Endometrial microvascular endothelial cells (primary cell): ENCODE data around the gene GRK1. TPM values are rescaled to one million over a fixed set of nuclear protein-coding genes. Genes with fewer than 3 reads are reported as not detected.
"Not testable (repeated sequence)": the region's sequence is repeated elsewhere in the genome, so short reads cannot be mapped to it uniquely, and the experiment has no call there.

ENCODE experiments used
- in situ Hi-C: cut with HindIII; loops from 2 replicates; pipeline ENCODE4 v1.10.0; 2017; ENCODE audit warnings: low sequenced_read_pairs, low pct_unique_long_range_greater_than_20kb; ENCODE audit errors: inconsistent ontology term
- total RNA-seq: library from RNA; depleted of rRNA; stranded (reverse); fragments of >200 nt; gene quantifications from one replicate; pipeline ENCODE4 v1.2.3, GENCODE V29; 2015; ENCODE audit errors: inconsistent ontology term

GRK1 gene
- total RNA-seq, 1 donor from 2014 or later, result not detected

- in situ Hi-C loops, result no loop called here
These were observed 57.8 kb downstream of the GRK1 start for GRCh38 chr13:113724780-113725315.

GRCh38 chr13:113725329-113726105 is 58.5 kb downstream of the GRK1 start:
- in situ Hi-C loops, result not testable (repeated sequence)

GRCh38 chr13:113726106-113726821 is 59.2 kb downstream of the GRK1 start:
- in situ Hi-C loops, result not testable (repeated sequence)

- in situ Hi-C loops, result no loop called here
These were observed 60.0 kb downstream of the GRK1 start for GRCh38 chr13:113726961-113727411.

- in situ Hi-C loops, result no loop called here
These were observed 61.6 kb downstream of the GRK1 start for GRCh38 chr13:113728571-113729054.

GRCh38 chr13:113729187-113730019 is 62.4 kb downstream of the GRK1 start:
- in situ Hi-C loops, result no loop called here

GRCh38 chr13:113730258-113730691 is 63.3 kb downstream of the GRK1 start:
- in situ Hi-C loops, result no loop called here

- in situ Hi-C loops, result no loop called here
These were observed 63.8 kb downstream of the GRK1 start for GRCh38 chr13:113730831-113731191.

- in situ Hi-C loops, result no loop called here
These were observed 64.5 kb downstream of the GRK1 start for GRCh38 chr13:113731192-113732175.

GRCh38 chr13:113732176-113732960 is 65.3 kb downstream of the GRK1 start:
- in situ Hi-C loops, result no loop called here

GRCh38 chr13:113732961-113733950 is 66.2 kb downstream of the GRK1 start:
- in situ Hi-C loops, result no loop called here

- in situ Hi-C loops, result no loop called here
These were observed 67.2 kb downstream of the GRK1 start for GRCh38 chr13:113734099-113734825.

GRCh38 chr13:113734826-113735125 is 67.8 kb downstream of the GRK1 start:
- in situ Hi-C loops, result no loop called here

- in situ Hi-C loops, result no loop called here
These were observed 68.2 kb downstream of the GRK1 start for GRCh38 chr13:113735194-113735593.

GRCh38 chr13:113735750-113736149 is 68.7 kb downstream of the GRK1 start:
- in situ Hi-C loops, result no loop called here
